Epithelial cell of prostate (primary cell): ENCODE measurements around the gene RANBP10.

Source experiments
- DNase-seq: peaks from one replicate; pipeline ENCODE4 v3.0.0-alpha.2; 2011; ENCODE audit warnings: low read depth, low spot score
- H3K27ac ChIP-seq: fragments of 450-650 bp; 2 replicates; pipeline ENCODE4 v1.5.1; 2017; ENCODE audit warnings: mild to moderate bottlenecking

RANBP10 gene

GRCh38 chr16:67781565-67781921, 24.8 kb downstream of the RANBP10 start:
- DNase-seq, result no peak

GRCh38 chr16:67780847-67781564, 25.4 kb downstream of the RANBP10 start:
- DNase-seq, result no peak
- no peak overlapping the region for H3K27ac ChIP-seq

More at GRCh38 chr16:67781565-67781921, 24.8 kb downstream of the RANBP10 start:
- H3K27ac ChIP-seq, result no peak overlapping the region

GRCh38 chr16:67779256-67780014, 26.9 kb downstream of the RANBP10 start:
- peak overlapping the region; percentile 58 for H3K27ac ChIP-seq
- DNase-seq, result peak; percentile 26

GRCh38 chr16:67775273-67775672, 31.1 kb downstream of the RANBP10 start:
- no peak overlapping the region for H3K27ac ChIP-seq
- no peak for DNase-seq

- H3K27ac ChIP-seq, result no peak overlapping the region
- no peak for DNase-seq
Measured at GRCh38 chr16:67774457-67774853, 31.9 kb downstream of the RANBP10 start.

GRCh38 chr16:67773569-67774456, 32.5 kb downstream of the RANBP10 start:
- no peak overlapping the region for H3K27ac ChIP-seq
- no peak for DNase-seq

- DNase-seq, result no peak
Measured at GRCh38 chr16:67773099-67773498, 33.3 kb downstream of the RANBP10 start.

GRCh38 chr16:67770346-67770991, 35.9 kb downstream of the RANBP10 start:
- H3K27ac ChIP-seq, result no peak overlapping the region
- no peak for DNase-seq

More at GRCh38 chr16:67773099-67773498, 33.3 kb downstream of the RANBP10 start:
- no peak overlapping the region for H3K27ac ChIP-seq

GRCh38 chr16:67767953-67768352, 38.4 kb downstream of the RANBP10 start:
- no peak for DNase-seq
- H3K27ac ChIP-seq, result no peak overlapping the region

GRCh38 chr16:67766291-67766690, 40.1 kb downstream of the RANBP10 start:
- no peak for DNase-seq

GRCh38 chr16:67764158-67764667, 42.1 kb downstream of the RANBP10 start:
- DNase-seq, result no peak
- no peak overlapping the region for H3K27ac ChIP-seq

More at GRCh38 chr16:67766291-67766690, 40.1 kb downstream of the RANBP10 start:
- no peak overlapping the region for H3K27ac ChIP-seq

GRCh38 chr16:67763066-67763465, 43.3 kb downstream of the RANBP10 start:
- H3K27ac ChIP-seq, result no peak overlapping the region
- no peak for DNase-seq

GRCh38 chr16:67762385-67762784, 44.0 kb downstream of the RANBP10 start:
- H3K27ac ChIP-seq, result no peak overlapping the region
- no peak for DNase-seq

GRCh38 chr16:67761924-67762323, 44.4 kb downstream of the RANBP10 start:
- no peak overlapping the region for H3K27ac ChIP-seq
- no peak for DNase-seq

- no peak overlapping the region for H3K27ac ChIP-seq
- no peak for DNase-seq
Measured at GRCh38 chr16:67760956-67761230, 45.5 kb downstream of the RANBP10 start.

- no peak for DNase-seq
- no peak overlapping the region for H3K27ac ChIP-seq
Measured at GRCh38 chr16:67760206-67760955, 46.0 kb downstream of the RANBP10 start.

- no peak for DNase-seq
- H3K27ac ChIP-seq, result no peak overlapping the region
Measured at GRCh38 chr16:67758966-67759365, 47.4 kb downstream of the RANBP10 start.

GRCh38 chr16:67758006-67758405, 48.4 kb downstream of the RANBP10 start:
- no peak for DNase-seq

GRCh38 chr16:67752641-67753040, 53.7 kb downstream of the RANBP10 start:
- no peak overlapping the region for H3K27ac ChIP-seq
- DNase-seq, result no peak

More at GRCh38 chr16:67758006-67758405, 48.4 kb downstream of the RANBP10 start:
- no peak overlapping the region for H3K27ac ChIP-seq
